ENCODE results near the gene CA5A. TPM values are rescaled to one million over a fixed set of nuclear protein-coding genes. Genes with fewer than 3 reads are reported as not detected.
A peak's percentile ranks its signal among the peaks of the same experiment; 100 is the strongest.

The CA5A gene
- total RNA-seq, 4 donors from 2014 or later = not detected

DNA sequence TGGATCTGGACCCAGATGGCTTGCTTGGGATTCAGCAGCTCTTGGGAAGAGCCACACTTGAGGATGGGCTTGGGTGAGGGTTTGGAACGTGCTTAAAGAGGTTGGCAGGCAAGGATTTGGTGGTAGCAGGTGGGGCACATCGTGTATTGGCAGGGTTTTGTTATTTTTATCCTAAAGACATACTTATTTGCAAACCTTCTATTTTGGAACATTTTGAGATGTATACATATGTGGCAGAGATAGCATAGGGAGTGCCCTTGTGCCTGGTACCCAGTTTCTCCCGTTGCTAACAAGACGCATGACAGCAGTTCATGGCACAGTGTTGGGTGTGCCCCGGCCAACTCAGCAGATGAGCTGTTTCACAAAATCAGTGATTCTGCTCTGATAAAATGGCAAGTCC is 24.0 kb upstream of the CA5A start:
- Histone ChIP-seq H3K27ac (no peak overlapping the region), H3K27me3 (no peaks in the 10 kb centered on the region), H3K36me3 (no peaks in the 10 kb centered on the region), H3K9me3 (no peaks in the 10 kb centered on the region), H3K4me1 (peaks cover 32% of the 10 kb centered on the region), H3K4me3 (no peak overlapping the region)
- WGBS = 68% methylated on average over 5 of the region's 5 CpGs
- no peak for DNase-seq (ENCODE audit: low spot score in 2 of 2)
- TF ChIP-seq, protein P1, sequence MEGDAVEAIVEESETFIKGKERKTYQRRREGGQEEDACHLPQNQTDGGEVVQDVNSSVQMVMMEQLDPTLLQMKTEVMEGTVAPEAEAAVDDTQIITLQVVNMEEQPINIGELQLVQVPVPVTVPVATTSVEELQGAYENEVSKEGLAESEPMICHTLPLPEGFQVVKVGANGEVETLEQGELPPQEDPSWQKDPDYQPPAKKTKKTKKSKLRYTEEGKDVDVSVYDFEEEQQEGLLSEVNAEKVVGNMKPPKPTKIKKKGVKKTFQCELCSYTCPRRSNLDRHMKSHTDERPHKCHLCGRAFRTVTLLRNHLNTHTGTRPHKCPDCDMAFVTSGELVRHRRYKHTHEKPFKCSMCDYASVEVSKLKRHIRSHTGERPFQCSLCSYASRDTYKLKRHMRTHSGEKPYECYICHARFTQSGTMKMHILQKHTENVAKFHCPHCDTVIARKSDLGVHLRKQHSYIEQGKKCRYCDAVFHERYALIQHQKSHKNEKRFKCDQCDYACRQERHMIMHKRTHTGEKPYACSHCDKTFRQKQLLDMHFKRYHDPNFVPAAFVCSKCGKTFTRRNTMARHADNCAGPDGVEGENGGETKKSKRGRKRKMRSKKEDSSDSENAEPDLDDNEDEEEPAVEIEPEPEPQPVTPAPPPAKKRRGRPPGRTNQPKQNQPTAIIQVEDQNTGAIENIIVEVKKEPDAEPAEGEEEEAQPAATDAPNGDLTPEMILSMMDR (IDR thresholded peaks at IDR 0.05) = no peak
- no peak for TF ChIP-seq POLR2AphosphoS5 (IDR thresholded peaks at IDR 0.05)
- TF ChIP-seq EP300 (IDR thresholded peaks at IDR 0.05) = no peak
- TF ChIP-seq POLR2A (IDR thresholded peaks at IDR 0.05) = no peak

DNA sequence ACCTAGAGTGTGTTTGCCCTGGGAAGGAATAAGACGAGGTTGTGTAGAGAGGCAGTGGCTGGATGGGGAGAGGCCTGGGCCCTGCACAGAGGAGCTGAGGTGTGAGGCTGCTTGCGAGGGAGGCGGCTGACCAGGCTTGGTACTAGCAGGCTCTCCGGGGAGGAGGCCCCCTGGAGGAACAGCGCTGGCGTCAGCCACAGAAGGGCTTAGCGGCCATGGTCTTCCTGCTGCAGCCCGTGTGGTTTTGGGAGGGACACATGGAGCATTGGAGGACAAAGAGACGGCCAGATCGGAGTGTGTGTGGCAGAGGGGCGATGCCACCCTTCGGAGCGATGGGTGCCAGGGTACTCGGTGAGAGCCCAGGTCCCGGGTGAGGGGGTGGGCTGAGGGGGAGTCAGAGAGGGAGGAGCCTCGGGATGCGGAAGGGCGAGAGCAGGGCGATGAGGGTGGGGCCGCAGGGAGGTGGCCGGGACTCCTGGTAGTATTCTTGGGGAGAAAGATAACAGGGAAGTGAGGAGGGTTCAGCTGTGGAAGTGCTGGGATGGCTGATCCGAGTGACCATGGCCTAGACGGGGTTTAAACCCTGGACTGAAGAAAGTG is 23.2 kb upstream of the CA5A start:
- H3K27ac ChIP-seq = no peak overlapping the region
- 80% methylated on average over 23 of the region's 23 CpGs for WGBS

DNA sequence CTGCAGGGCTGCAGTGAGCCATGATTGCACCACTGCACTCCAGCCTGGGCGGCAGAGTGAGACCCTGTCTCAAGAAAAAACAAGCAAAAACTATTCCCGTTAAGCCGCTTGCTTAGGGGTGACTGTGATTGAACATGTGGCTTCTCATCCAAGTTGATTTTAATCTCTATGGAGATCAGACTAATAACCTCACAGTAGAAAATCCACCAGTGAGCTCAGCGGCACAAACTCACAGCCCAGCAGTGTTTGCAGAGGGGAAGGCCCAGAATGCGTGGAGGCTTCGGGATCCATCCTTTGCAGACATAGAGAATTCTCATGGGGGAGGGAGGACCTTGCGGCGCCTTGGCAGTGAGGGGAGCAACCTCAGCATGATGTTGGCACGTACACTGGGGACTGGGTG is 22.3 kb upstream of the CA5A start:
- Histone ChIP-seq H3K27ac (no peak overlapping the region), H3K27me3 (no peaks in the 10 kb centered on the region), H3K4me1 (peaks cover 41% of the 10 kb centered on the region), H3K9me3 (no peaks in the 10 kb centered on the region), H3K36me3 (no peaks in the 10 kb centered on the region), H3K4me3 (no peak overlapping the region)
- TF ChIP-seq, protein P1 (IDR thresholded peaks at IDR 0.05) = no peak
- TF ChIP-seq POLR2A (IDR thresholded peaks at IDR 0.05) (no peak), POLR2AphosphoS5 (IDR thresholded peaks at IDR 0.05) (no peak), EP300 (IDR thresholded peaks at IDR 0.05) (no peak)
- 83% methylated on average over 9 of the region's 9 CpGs for WGBS
- DNase-seq (ENCODE audit: low spot score in 2 of 2) = no peak

More for the DNA sequence above, 23.2 kb upstream of the CA5A start:
- DNase-seq (ENCODE audit: low spot score in 2 of 2) = no peak
- Histone ChIP-seq H3K4me1 (peaks cover 36% of the 10 kb centered on the region), H3K27me3 (no peaks in the 10 kb centered on the region), H3K36me3 (no peaks in the 10 kb centered on the region), H3K4me3 (peak overlapping the region; percentile 1), H3K9me3 (no peaks in the 10 kb centered on the region)
- TF ChIP-seq EP300 (IDR thresholded peaks at IDR 0.05) = no peak
- TF ChIP-seq, protein P1 (IDR thresholded peaks at IDR 0.05) = no peak
- TF ChIP-seq POLR2AphosphoS5 (IDR thresholded peaks at IDR 0.05) = no peak
- no peak for TF ChIP-seq POLR2A (IDR thresholded peaks at IDR 0.05)

DNA sequence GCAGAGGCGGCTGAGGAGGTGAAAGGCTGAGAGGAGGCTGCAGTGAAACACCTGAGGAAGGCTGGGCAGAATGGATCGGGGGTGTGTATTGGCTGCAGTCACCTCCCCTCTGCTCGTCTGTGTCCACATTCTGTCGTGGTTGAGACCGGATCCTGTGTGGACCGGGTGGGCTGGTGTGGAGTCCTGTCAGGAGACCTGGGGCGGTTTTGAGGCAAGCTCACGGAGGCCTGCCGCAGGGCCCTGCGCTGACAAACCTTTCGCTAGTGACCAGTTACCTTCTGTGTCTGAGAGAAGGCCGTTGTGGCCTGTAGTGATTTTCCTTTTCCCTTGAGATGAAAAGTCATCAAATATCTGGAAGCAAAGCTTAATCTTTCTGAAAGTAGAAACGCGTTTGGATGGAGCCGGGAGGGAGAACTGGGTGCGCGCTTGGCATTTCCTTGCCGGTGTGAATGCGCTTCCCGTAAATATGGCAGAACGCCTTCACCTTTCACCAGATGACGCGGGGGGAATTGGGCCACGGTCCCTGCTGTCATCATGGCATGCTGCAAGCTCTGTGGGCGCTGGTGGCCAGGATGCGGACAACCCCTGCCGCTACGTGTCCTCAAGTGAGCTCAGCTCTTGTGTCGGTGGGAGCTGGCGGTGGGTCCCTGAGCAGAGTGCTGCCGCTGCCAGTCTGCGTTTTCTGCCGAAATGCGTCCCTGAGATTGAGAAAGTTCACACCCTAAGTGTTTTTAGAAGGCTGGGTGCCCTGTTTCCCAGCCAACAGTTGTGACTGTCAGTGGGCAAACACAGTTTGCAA is 21.2 kb upstream of the CA5A start:
- 90% methylated on average over 19 of the region's 34 CpGs for WGBS
- no peak for DNase-seq (ENCODE audit: low spot score in 2 of 2)
- Histone ChIP-seq H3K4me3 (no peak overlapping the region), H3K4me1 (peaks cover 40% of the 10 kb centered on the region), H3K9me3 (no peaks in the 10 kb centered on the region), H3K36me3 (no peaks in the 10 kb centered on the region), H3K27ac (no peak overlapping the region), H3K27me3 (no peaks in the 10 kb centered on the region)
- TF ChIP-seq EP300 (IDR thresholded peaks at IDR 0.05) = no peak
- TF ChIP-seq POLR2A (IDR thresholded peaks at IDR 0.05) = no peak
- TF ChIP-seq POLR2AphosphoS5 (IDR thresholded peaks at IDR 0.05) = no peak
- TF ChIP-seq, protein P1 (IDR thresholded peaks at IDR 0.05) = no peak

Data from suprapubic skin (tissue), 4 donors.